Neuronal stem cell (in vitro differentiated cells): ENCODE results near the gene ACP6.

Experiments used
- DNase-seq: peaks from one replicate; pipeline ENCODE4 v3.0.0-alpha.2; 2013; ENCODE audit warnings: low spot score
- H2AFZ ChIP-seq: one replicate; pipeline ENCODE4 v1.6.1; 2013; ENCODE audit warnings: mild to moderate bottlenecking, low read length, inconsistent platforms
- H2AK5ac ChIP-seq: 2 replicates; pipeline ENCODE4 v1.6.1; 2013; ENCODE audit warnings: low read depth, mild to moderate bottlenecking, inconsistent platforms, low read length, moderate library complexity, mixed read lengths
- H2BK120ac ChIP-seq: 2 replicates; pipeline ENCODE4 v1.6.1; 2013; ENCODE audit warnings: low read depth, mild to moderate bottlenecking, inconsistent platforms, low read length, moderate library complexity, mixed read lengths
- H2BK12ac ChIP-seq: one replicate; pipeline ENCODE4 v1.6.1; 2013; ENCODE audit warnings: low read length, inconsistent platforms
- H2BK15ac ChIP-seq: 2 replicates; pipeline ENCODE4 v1.6.1; 2013; ENCODE audit warnings: mild to moderate bottlenecking, low read length, inconsistent platforms, mixed read lengths
- H2BK5ac ChIP-seq: one replicate; pipeline ENCODE4 v1.6.1; 2013; ENCODE audit warnings: inconsistent platforms, mild to moderate bottlenecking, low read length, moderate library complexity
- H3K14ac ChIP-seq: one replicate; pipeline ENCODE4 v1.6.1; 2013; ENCODE audit warnings: low read length, inconsistent platforms
- H3K18ac ChIP-seq: 2 replicates; pipeline ENCODE4 v1.6.1; 2013; ENCODE audit warnings: low read length, inconsistent platforms
- H3K23ac ChIP-seq: 2 replicates; pipeline ENCODE4 v1.6.1; 2013; ENCODE audit warnings: low read depth, mild to moderate bottlenecking, mixed read lengths, low read length, inconsistent platforms; ENCODE audit not compliant: poor library complexity
- H3K27ac ChIP-seq: replicated peaks from 3 replicates; pipeline ENCODE4 v1.5.1; 2013; ENCODE audit warnings: low read length, inconsistent platforms
- H3K27me3 ChIP-seq, 3 experiments: 2 replicates each; pipeline ENCODE4 v1.6.1; 2013; ENCODE audit warnings: low read length in 3 of 3, mild to moderate bottlenecking in 2 of 3, inconsistent platforms in 1 of 3, low read depth in 1 of 3, mixed read lengths in 1 of 3, moderate library complexity in 1 of 3; ENCODE audit not compliant: control insufficient read depth in 3 of 3, insufficient read depth in 3 of 3
- H3K36me3 ChIP-seq, 2 donors: replicated peaks in 1 of 2; 2 replicates each; pipeline ENCODE4 v1.6.1; 2013; ENCODE audit warnings: low read length in 2 of 2; ENCODE audit not compliant: control insufficient read depth in 2 of 2, insufficient read depth in 2 of 2
- H3K4ac ChIP-seq: 2 replicates; pipeline ENCODE4 v1.6.1; 2013; ENCODE audit warnings: inconsistent platforms, mild to moderate bottlenecking, low read length, moderate library complexity
- H3K4me1 ChIP-seq, 2 donors: 1 replicate in 1 of 2; 2 replicates in 1 of 2; pipeline ENCODE4 v1.6.1; 2013; ENCODE audit warnings: low read length in 2 of 2, low read depth in 1 of 2; ENCODE audit not compliant: control insufficient read depth in 2 of 2, insufficient read depth in 1 of 2
- H3K4me2 ChIP-seq: one replicate; pipeline ENCODE4 v1.6.1; 2013; ENCODE audit warnings: mild to moderate bottlenecking, low read length, inconsistent platforms; ENCODE audit not compliant: insufficient read depth, poor library complexity, severe bottlenecking
- H3K4me3 ChIP-seq, 2 donors: 2 replicates each; pipeline ENCODE4 v1.5.1; 2013; ENCODE audit warnings: low read length in 2 of 2, mild to moderate bottlenecking in 2 of 2, inconsistent platforms in 1 of 2, moderate library complexity in 1 of 2
- H3K79me1 ChIP-seq: one replicate; pipeline ENCODE4 v1.6.1; 2013; ENCODE audit warnings: low read depth, mild to moderate bottlenecking, inconsistent platforms, low read length, moderate library complexity
- H3K9ac ChIP-seq: one replicate; pipeline ENCODE4 v1.6.1; 2013; ENCODE audit warnings: mild to moderate bottlenecking, low read depth, low read length, inconsistent platforms; ENCODE audit not compliant: poor library complexity
- H3K9me3 ChIP-seq, 2 donors: replicated peaks in 1 of 2; 2 replicates each; pipeline versions ENCODE3 to v1.6.1; 2013; ENCODE audit warnings: low read length in 2 of 2, mild to moderate bottlenecking in 2 of 2, inconsistent platforms in 1 of 2, low read depth in 1 of 2, mixed read lengths in 1 of 2, moderate library complexity in 1 of 2; ENCODE audit not compliant: control insufficient read depth in 2 of 2, insufficient read depth in 1 of 2
- H4K8ac ChIP-seq: one replicate; pipeline ENCODE4 v1.6.1; 2013; ENCODE audit warnings: low read depth, mild to moderate bottlenecking, inconsistent platforms, low read length, moderate library complexity
- H4K91ac ChIP-seq: one replicate; pipeline ENCODE4 v1.6.1; 2013; ENCODE audit warnings: low read length, low read depth, mild to moderate bottlenecking, inconsistent platforms; ENCODE audit not compliant: poor library complexity
- WGBS, 2 donors: extraction: QIAGEN DNeasy Blood & Tissue Kit; methylation state at CpG; one replicate each; pipeline ENCODE4 v1.1.7; 2013; ENCODE audit warnings: missing lambda C conversion rate in 2 of 2, mixed read lengths in 1 of 2; ENCODE audit not compliant: insufficient read length in 2 of 2, insufficient replicate concordance in 1 of 2; ENCODE audit errors: extremely low coverage in 2 of 2; 5-methylcytosine and 5-hydroxymethylcytosine counted together

Gene ACP6

GRCh38 chr1:147611586-147611985, 58.7 kb downstream of the ACP6 start:
- Histone ChIP-seq H2AK5ac (no peak overlapping the region), H3K4me2 (no peak overlapping the region), H3K4me3 (no peak overlapping the region), H3K4me1 (peaks cover 0 to 2% of the 10 kb centered on the region in 2 donors), H3K27ac (no peak overlapping the region), H3K9me3 (no peaks in the 10 kb centered on the region), H3K14ac (no peak overlapping the region), H2BK15ac (no peak overlapping the region), H3K18ac (no peak overlapping the region), H3K9ac (no peak overlapping the region), H3K27me3 (no peaks in the 10 kb centered on the region), H4K91ac (no peak overlapping the region), H2AFZ (no peak overlapping the region), H2BK5ac (no peak overlapping the region), H3K36me3 (peaks cover 26 to 99% of the 10 kb centered on the region in 2 donors), H2BK120ac (no peak overlapping the region), H4K8ac (no peak overlapping the region), H2BK12ac (no peak overlapping the region), H3K4ac (no peak overlapping the region), H3K79me1 (peaks cover 2% of the 10 kb centered on the region), H3K23ac (no peak overlapping the region)
- no CpG with 5 or more reads among the region's 8 CpGs for WGBS, 2 donors
- no peak for DNase-seq

- Histone ChIP-seq H2BK5ac (no peak overlapping the region), H3K9ac (no peak overlapping the region), H4K91ac (no peak overlapping the region), H3K9me3 (no peaks in the 10 kb centered on the region), H3K18ac (no peak overlapping the region), H2BK120ac (no peak overlapping the region), H3K27me3 (no peaks in the 10 kb centered on the region), H2BK12ac (no peak overlapping the region), H2AK5ac (no peak overlapping the region), H3K36me3 (peaks cover 27 to 99% of the 10 kb centered on the region in 2 donors), H3K4me2 (no peak overlapping the region), H4K8ac (no peak overlapping the region), H3K27ac (no peak overlapping the region), H2AFZ (no peak overlapping the region), H3K79me1 (peaks cover 2% of the 10 kb centered on the region), H3K4me3 (no peak overlapping the region), H3K4ac (no peak overlapping the region), H3K14ac (no peak overlapping the region), H2BK15ac (no peak overlapping the region), H3K4me1 (peaks cover 0 to 2% of the 10 kb centered on the region in 2 donors), H3K23ac (no peak overlapping the region)
- no CpG with 5 or more reads among the region's 3 CpGs for WGBS, 2 donors
- DNase-seq: no peak
These were observed 59.3 kb downstream of the ACP6 start for GRCh38 chr1:147611021-147611426.

GRCh38 chr1:147609358-147609757, 61.0 kb downstream of the ACP6 start:
- no peak overlapping the region for H3K23ac ChIP-seq
- WGBS, 2 donors: no CpG with 5 or more reads among the region's 2 CpGs
- no peaks in the 10 kb centered on the region for H3K9me3 ChIP-seq

GRCh38 chr1:147608596-147608995, 61.7 kb downstream of the ACP6 start:
- WGBS, 2 donors: no CpG with 5 or more reads among the region's 5 CpGs
- no peak overlapping the region for H2AFZ ChIP-seq

More at GRCh38 chr1:147609358-147609757, 61.0 kb downstream of the ACP6 start:
- no peak overlapping the region for H4K91ac ChIP-seq
- H3K4me1 ChIP-seq: peaks cover 0 to 2% of the 10 kb centered on the region in 2 donors
- no peaks in the 10 kb centered on the region for H3K27me3 ChIP-seq
- no peak overlapping the region for H3K18ac ChIP-seq
- no peak overlapping the region for H2BK120ac ChIP-seq
- no peak overlapping the region for H2BK15ac ChIP-seq
- H2AK5ac ChIP-seq: no peak overlapping the region
- no peak overlapping the region for H3K27ac ChIP-seq
- no peak overlapping the region for H3K14ac ChIP-seq
- H2AFZ ChIP-seq: no peak overlapping the region
- H2BK12ac ChIP-seq: no peak overlapping the region
- H4K8ac ChIP-seq: no peak overlapping the region
- H3K4me3 ChIP-seq: no peak overlapping the region
- no peak for DNase-seq
- no peak overlapping the region for H3K4me2 ChIP-seq
- H3K9ac ChIP-seq: no peak overlapping the region
- no peak overlapping the region for H2BK5ac ChIP-seq
- H3K36me3 ChIP-seq: peaks cover 27 to 99% of the 10 kb centered on the region in 2 donors
- peaks cover 2% of the 10 kb centered on the region for H3K79me1 ChIP-seq
- no peak overlapping the region for H3K4ac ChIP-seq

More at GRCh38 chr1:147608596-147608995, 61.7 kb downstream of the ACP6 start:
- H3K4ac ChIP-seq: no peak overlapping the region
- no peaks in the 10 kb centered on the region for H3K9me3 ChIP-seq
- DNase-seq: no peak
- H3K27ac ChIP-seq: no peak overlapping the region
- H3K4me1 ChIP-seq: peaks cover 0 to 2% of the 10 kb centered on the region in 2 donors
- H3K18ac ChIP-seq: no peak overlapping the region
- no peak overlapping the region for H2BK5ac ChIP-seq
- H2BK15ac ChIP-seq: no peak overlapping the region
- H3K4me3 ChIP-seq: no peak overlapping the region
- H4K91ac ChIP-seq: no peak overlapping the region
- H3K4me2 ChIP-seq: no peak overlapping the region
- H3K23ac ChIP-seq: no peak overlapping the region
- no peak overlapping the region for H3K14ac ChIP-seq
- H3K9ac ChIP-seq: no peak overlapping the region
- H4K8ac ChIP-seq: no peak overlapping the region
- H3K27me3 ChIP-seq: no peaks in the 10 kb centered on the region
- peaks cover 2% of the 10 kb centered on the region for H3K79me1 ChIP-seq
- no peak overlapping the region for H2AK5ac ChIP-seq
- no peak overlapping the region for H2BK120ac ChIP-seq
- H3K36me3 ChIP-seq: peaks cover 23 to 97% of the 10 kb centered on the region in 2 donors
- H2BK12ac ChIP-seq: no peak overlapping the region
